Stomach (tissue), 4 donors: ENCODE data around the gene CRYZ.

Experiments
- CTCF ChIP-seq, 7 experiments: fragments of 450-650 bp in 4 of 7; fragments of 200-600 bp in 3 of 7; sonication (generic) in 3 of 7; IDR thresholded peaks; one replicate each; pipeline ENCODE4 v1.5.1; 2016 to 2019; ENCODE audit warnings: antibody characterized with exemption in 7 of 7, control low read depth in 2 of 7, mild to moderate bottlenecking in 1 of 7
- EP300 ChIP-seq: sonication (generic); formaldehyde crosslinking; IDR thresholded peaks from one replicate; pipeline ENCODE4 v1.6.1; 2017; ENCODE audit warnings: antibody characterized with exemption
- POLR2A ChIP-seq, 4 donors: fragments of 450-650 bp; IDR thresholded peaks; one replicate each; pipeline ENCODE4 v1.6.1; 2016; ENCODE audit warnings: antibody characterized with exemption in 4 of 4, control low read depth in 2 of 4, mild to moderate bottlenecking in 1 of 4, moderate library complexity in 1 of 4
- POLR2AphosphoS5 ChIP-seq, 3 donors: sonication (generic); formaldehyde crosslinking; IDR thresholded peaks; one replicate each; pipeline ENCODE4 v1.6.1; 2016; ENCODE audit warnings: antibody characterized with exemption in 3 of 3

DNA sequence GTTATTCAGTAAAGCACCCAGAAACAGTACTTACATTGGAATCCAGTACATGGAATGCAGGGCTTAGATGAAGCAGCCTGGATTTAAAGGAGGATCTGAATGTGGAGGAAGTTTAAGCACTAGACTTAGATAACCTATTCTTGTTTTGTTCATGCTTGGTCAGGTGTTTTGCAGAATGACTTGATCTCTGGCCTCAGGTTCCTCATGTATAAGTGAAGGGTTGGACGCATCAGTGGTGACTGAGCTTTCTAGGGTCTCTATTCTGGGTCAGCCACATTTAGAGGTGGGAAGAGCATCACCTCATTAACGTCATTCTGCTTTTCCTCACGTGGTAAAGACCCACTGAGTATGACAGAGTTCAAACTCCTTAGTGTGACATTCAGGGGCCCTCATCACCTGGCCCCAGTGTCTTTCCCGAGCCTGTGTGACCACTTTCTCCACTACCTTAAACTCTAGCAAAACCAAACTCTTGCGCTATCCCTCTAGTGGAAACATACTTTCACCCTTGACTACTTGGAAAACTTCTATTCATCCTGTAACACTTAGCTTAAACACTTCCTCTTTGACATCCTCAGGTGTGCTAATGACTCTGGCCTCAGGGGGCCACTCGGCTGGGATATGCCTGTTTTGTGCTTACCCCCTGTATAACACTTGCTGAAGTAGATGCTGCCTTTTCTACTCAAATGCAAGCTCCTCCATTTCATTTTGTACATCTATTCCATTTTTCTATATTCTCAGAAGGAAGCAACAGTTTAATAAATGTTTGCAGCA lies 58.4 kb downstream of the CRYZ start:
- TF ChIP-seq CTCF (IDR thresholded peaks at IDR 0.05) (no peak), EP300 (no peak), POLR2AphosphoS5 (IDR thresholded peaks at IDR 0.05) (no peak), POLR2A (IDR thresholded peaks at IDR 0.05) (no peak)
